Activated CD4-positive, alpha-beta T cell treated with anti-CD3 and anti-CD28 coated beads for 24 hours (primary cell): ENCODE measurements around the gene DHX16.
A peak's percentile ranks its signal among the peaks of the same experiment; 100 is the strongest.

Experiments used
- DNase-seq, 2 donors: peaks; one replicate each; pipeline ENCODE4 v3.0.0-alpha.2; 2020; ENCODE audit warnings: low read depth in 2 of 2

DHX16 gene

GRCh38 chr6:30696432-30696831 lies 23.6 kb upstream of the DHX16 start:
- DNase-seq: no peak

- no peak for DNase-seq
These were observed 18.5 kb upstream of the DHX16 start for GRCh38 chr6:30691208-30691847.

GRCh38 chr6:30690403-30691207 lies 17.8 kb upstream of the DHX16 start, which contains the start of gene NRM:
TSS of gene NRM (minus strand) at chr6:30690984. CDS start at chr6:30690974, 10 bp downstream.
- peak; percentile 70 to 78 for DNase-seq

- DNase-seq: no peak
These were observed 17.2 kb upstream of the DHX16 start for GRCh38 chr6:30689985-30690384.

- DNase-seq: no peak
These were observed 16.4 kb upstream of the DHX16 start for GRCh38 chr6:30689022-30689865.

GRCh38 chr6:30688569-30688968 lies 15.8 kb upstream of the DHX16 start:
- no peak for DNase-seq

GRCh38 chr6:30687659-30688431 lies 15.0 kb upstream of the DHX16 start:
- DNase-seq: no peak

GRCh38 chr6:30686908-30687658 lies 14.3 kb upstream of the DHX16 start:
- DNase-seq: peak; percentile 72 to 90

GRCh38 chr6:30686009-30686907 lies 13.5 kb upstream of the DHX16 start, which contains the start of gene PPP1R18:
TSS of gene PPP1R18 (minus strand) at chr6:30686645. CDS start at chr6:30686018, 627 bp downstream.
- peak; percentile 71 to 82 for DNase-seq

GRCh38 chr6:30685157-30686008 lies 12.6 kb upstream of the DHX16 start:
- no peak for DNase-seq

- DNase-seq: no peak
These were observed 11.8 kb upstream of the DHX16 start for GRCh38 chr6:30684386-30685156.

GRCh38 chr6:30683980-30684338 lies 11.2 kb upstream of the DHX16 start:
- DNase-seq: no peak

- DNase-seq: no peak
These were observed 10.6 kb upstream of the DHX16 start for GRCh38 chr6:30683183-30683979.

- DNase-seq: peak; percentile 70 to 74
These were observed 9.6 kb upstream of the DHX16 start for GRCh38 chr6:30682143-30683117.

- no peak for DNase-seq
These were observed 8.9 kb upstream of the DHX16 start for GRCh38 chr6:30681766-30682142.
